Natural killer cell treated with Interleukin-12 subunit alpha and Interleukin-12 subunit beta and Interleukin-15 and Interleukin-18, amount 100 ng/mL, for 72 hours (primary cell): Measurements from ENCODE around the gene CACNA2D3. TPM values are rescaled to one million over a fixed set of nuclear protein-coding genes. Genes with fewer than 3 reads are reported as not detected.

Experiments used
- ATAC-seq, 2 donors: fragments of 150-1000 bp; cut with Tn5 transposase in 1 of 2; sonication (Bioruptor Pico), chemical (Tn5 transposase) in 1 of 2; 2 replicates each; pipeline ENCODE4 v1.10.0; 2021
- DNase-seq: peaks from one replicate; pipeline ENCODE4 v3.0.0; 2022; ENCODE audit warnings: low spot score
- H3K27ac Mint-ChIP-seq, 2 donors: 1 replicate in 1 of 2; 2 replicates in 1 of 2; pipeline ENCODE4 v1.8.0; 2022; ENCODE audit warnings: mixed read lengths in 2 of 2, mild to moderate bottlenecking in 1 of 2, moderate library complexity in 1 of 2
- H3K27me3 Mint-ChIP-seq, 2 donors: 1 replicate in 1 of 2; 2 replicates in 1 of 2; pipeline ENCODE4 v1.8.0; 2022; ENCODE audit warnings: mixed read lengths in 2 of 2
- H3K36me3 Mint-ChIP-seq: one replicate; pipeline ENCODE4 v1.8.0; 2022; ENCODE audit warnings: mixed read lengths
- H3K4me1 Mint-ChIP-seq, 2 donors: 1 replicate in 1 of 2; 2 replicates in 1 of 2; pipeline ENCODE4 v1.8.0; 2022; ENCODE audit warnings: low read depth in 2 of 2, mixed read lengths in 2 of 2, mild to moderate bottlenecking in 1 of 2
- H3K4me3 Mint-ChIP-seq: one replicate; pipeline ENCODE4 v1.8.0; 2022; ENCODE audit warnings: mixed read lengths
- H3K9me3 Mint-ChIP-seq: 2 replicates; pipeline ENCODE4 v1.8.0; 2022; ENCODE audit warnings: mixed read lengths
- total RNA-seq, 2 donors: library from RNA; stranded (reverse); gene quantifications; one replicate each; pipeline ENCODE4 v1.2.3, GENCODE V29; 2022

CACNA2D3 gene
- total RNA-seq, 2 donors from 2014 or later = not detected

DNA sequence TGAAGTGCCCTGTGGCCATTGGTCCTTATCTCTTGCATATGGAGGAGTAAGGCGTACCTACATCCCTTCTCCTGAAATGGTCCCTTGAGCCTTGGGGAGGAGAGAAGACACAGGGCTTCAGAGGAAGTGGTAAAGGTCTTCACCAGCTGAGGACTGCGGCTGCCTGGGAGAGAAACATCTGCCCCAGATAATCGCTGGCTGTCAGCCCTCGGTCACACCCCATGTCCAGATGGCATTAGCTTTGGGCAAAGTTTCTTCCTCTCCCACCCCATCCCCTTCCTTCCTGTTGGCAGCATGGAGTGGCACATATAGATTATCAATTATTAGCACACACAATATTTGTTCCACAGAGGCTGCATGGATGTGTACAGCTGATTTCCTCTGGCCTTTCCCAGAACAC is 743.9 kb downstream of the CACNA2D3 start:
- H3K27me3 Mint-ChIP-seq = no peaks in the 10 kb centered on the region
- H3K36me3 Mint-ChIP-seq = no peaks in the 10 kb centered on the region
- H3K27ac Mint-ChIP-seq = no peak overlapping the region
- H3K4me1 Mint-ChIP-seq = no peaks in the 10 kb centered on the region
- no peak for ATAC-seq
- peaks cover 2% of the 10 kb centered on the region for H3K9me3 Mint-ChIP-seq
- DNase-seq = no peak
- H3K4me3 Mint-ChIP-seq = no peak overlapping the region

DNA sequence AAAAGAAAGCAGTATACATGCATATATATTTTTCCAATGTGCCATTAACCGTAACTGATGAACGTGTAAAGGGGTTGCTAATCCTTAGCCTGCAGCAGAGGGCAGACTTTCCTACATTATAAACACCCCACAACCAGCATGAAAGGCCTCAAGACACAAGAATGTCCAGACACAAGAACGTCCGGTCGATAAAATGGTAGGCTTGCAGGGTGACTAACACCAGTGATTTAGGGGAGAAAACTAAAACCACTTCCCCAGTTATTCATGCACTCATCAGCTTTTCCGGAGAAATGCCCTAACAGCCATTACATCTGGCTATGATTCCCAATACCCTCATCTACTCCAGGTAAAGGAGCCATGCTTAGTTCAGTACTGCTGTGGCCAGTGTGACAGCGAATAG is 748.1 kb downstream of the CACNA2D3 start:
- peaks cover 8% of the 10 kb centered on the region for H3K9me3 Mint-ChIP-seq
- no peak overlapping the region for H3K4me3 Mint-ChIP-seq
- H3K27ac Mint-ChIP-seq = no peak overlapping the region
- DNase-seq (no peak), ATAC-seq (no peak)
- H3K27me3 Mint-ChIP-seq = no peaks in the 10 kb centered on the region
- no peaks in the 10 kb centered on the region for H3K36me3 Mint-ChIP-seq
- H3K4me1 Mint-ChIP-seq = no peaks in the 10 kb centered on the region

- ATAC-seq (peak in 1 of 2 donors; percentile 24), DNase-seq (no peak)
- no peaks in the 10 kb centered on the region for H3K36me3 Mint-ChIP-seq
- peaks cover 11% of the 10 kb centered on the region for H3K9me3 Mint-ChIP-seq
- no peaks in the 10 kb centered on the region for H3K27me3 Mint-ChIP-seq
- H3K4me3 Mint-ChIP-seq = no peak overlapping the region
- no peak overlapping the region for H3K27ac Mint-ChIP-seq
- no peaks in the 10 kb centered on the region for H3K4me1 Mint-ChIP-seq
Observed at GRCh38 chr3:54871867-54872266, 749.5 kb downstream of the CACNA2D3 start.

GRCh38 chr3:54873059-54874010 is 751.0 kb downstream of the CACNA2D3 start:
- H3K4me3 Mint-ChIP-seq = no peak overlapping the region
- peaks cover 9% of the 10 kb centered on the region for H3K9me3 Mint-ChIP-seq
- H3K27me3 Mint-ChIP-seq = no peaks in the 10 kb centered on the region
- H3K36me3 Mint-ChIP-seq = no peaks in the 10 kb centered on the region
- ATAC-seq (no peak), DNase-seq (no peak)
- H3K27ac Mint-ChIP-seq = no peak overlapping the region
- H3K4me1 Mint-ChIP-seq = no peaks in the 10 kb centered on the region

- ATAC-seq (no peak), DNase-seq (no peak)
- Mint-ChIP-seq H3K4me3 (no peak overlapping the region), H3K27ac (no peak overlapping the region), H3K27me3 (no peaks in the 10 kb centered on the region), H3K36me3 (no peaks in the 10 kb centered on the region), H3K9me3 (peaks cover 9% of the 10 kb centered on the region), H3K4me1 (no peaks in the 10 kb centered on the region)
Observed at GRCh38 chr3:54874816-54875556, 752.6 kb downstream of the CACNA2D3 start.

- Mint-ChIP-seq H3K4me1 (no peaks in the 10 kb centered on the region), H3K9me3 (peaks cover 9% of the 10 kb centered on the region), H3K27me3 (no peaks in the 10 kb centered on the region), H3K27ac (no peak overlapping the region), H3K36me3 (no peaks in the 10 kb centered on the region), H3K4me3 (no peak overlapping the region)
- ATAC-seq = no peak
- DNase-seq = no peak
Observed at GRCh38 chr3:54875596-54876268, 753.4 kb downstream of the CACNA2D3 start.

DNA sequence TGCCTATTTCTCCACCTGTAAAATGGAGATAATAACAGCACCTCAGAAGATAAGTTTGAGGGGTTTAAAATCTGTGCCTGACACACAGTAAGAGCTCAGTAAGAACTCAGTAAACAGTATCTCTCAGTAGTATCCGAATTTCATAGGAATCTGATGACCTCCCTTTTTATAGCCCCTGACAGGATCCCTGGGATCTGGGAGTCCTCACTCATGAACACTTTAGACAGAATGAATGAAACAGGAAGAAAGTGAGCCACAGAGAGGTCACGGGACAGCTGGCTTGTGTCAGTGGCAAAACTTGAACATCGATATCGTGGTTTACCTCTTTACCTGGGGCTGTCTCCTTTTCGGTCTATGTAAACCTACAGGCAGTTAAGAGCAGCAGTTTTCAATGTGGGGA is 754.3 kb downstream of the CACNA2D3 start:
- Mint-ChIP-seq H3K36me3 (no peaks in the 10 kb centered on the region), H3K4me1 (no peaks in the 10 kb centered on the region), H3K9me3 (peaks cover 9% of the 10 kb centered on the region), H3K27me3 (no peaks in the 10 kb centered on the region), H3K27ac (no peak overlapping the region), H3K4me3 (no peak overlapping the region)
- DNase-seq = no peak
- no peak for ATAC-seq

GRCh38 chr3:54877730-54878129 is 755.4 kb downstream of the CACNA2D3 start:
- Mint-ChIP-seq H3K27me3 (no peaks in the 10 kb centered on the region), H3K9me3 (peaks cover 9% of the 10 kb centered on the region), H3K4me3 (no peak overlapping the region), H3K4me1 (no peaks in the 10 kb centered on the region), H3K27ac (no peak overlapping the region), H3K36me3 (no peaks in the 10 kb centered on the region)
- no peak for ATAC-seq
- DNase-seq = no peak

DNA sequence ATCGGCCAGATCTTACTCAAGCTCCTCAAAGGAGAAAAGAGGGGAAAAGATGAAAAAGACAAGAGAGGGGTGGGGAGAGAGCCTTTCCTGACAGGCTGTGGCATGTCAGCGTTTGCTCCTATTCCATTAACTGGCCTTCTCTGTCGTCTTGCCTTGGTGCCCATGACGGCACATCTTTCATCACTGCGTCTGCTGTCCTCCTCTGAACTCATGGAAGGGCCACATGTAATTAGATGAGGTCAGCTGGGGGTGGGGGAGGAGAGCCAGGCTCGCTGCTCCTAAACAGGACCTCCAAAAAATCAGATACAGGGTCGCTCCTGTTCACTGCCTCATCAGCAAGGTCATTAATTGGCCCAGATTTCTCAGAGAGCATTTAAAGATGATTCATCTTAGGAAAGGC is 755.8 kb downstream of the CACNA2D3 start:
- Mint-ChIP-seq H3K36me3 (no peaks in the 10 kb centered on the region), H3K27me3 (no peaks in the 10 kb centered on the region), H3K9me3 (peaks cover 9% of the 10 kb centered on the region), H3K27ac (no peak overlapping the region), H3K4me3 (no peak overlapping the region), H3K4me1 (no peaks in the 10 kb centered on the region)
- ATAC-seq (no peak), DNase-seq (no peak)

GRCh38 chr3:54882129-54882833 is 759.9 kb downstream of the CACNA2D3 start:
- Mint-ChIP-seq H3K27ac (no peak overlapping the region), H3K4me1 (no peaks in the 10 kb centered on the region), H3K36me3 (no peaks in the 10 kb centered on the region), H3K27me3 (no peaks in the 10 kb centered on the region), H3K4me3 (no peak overlapping the region), H3K9me3 (no peaks in the 10 kb centered on the region)
- DNase-seq = no peak
- no peak for ATAC-seq

DNA sequence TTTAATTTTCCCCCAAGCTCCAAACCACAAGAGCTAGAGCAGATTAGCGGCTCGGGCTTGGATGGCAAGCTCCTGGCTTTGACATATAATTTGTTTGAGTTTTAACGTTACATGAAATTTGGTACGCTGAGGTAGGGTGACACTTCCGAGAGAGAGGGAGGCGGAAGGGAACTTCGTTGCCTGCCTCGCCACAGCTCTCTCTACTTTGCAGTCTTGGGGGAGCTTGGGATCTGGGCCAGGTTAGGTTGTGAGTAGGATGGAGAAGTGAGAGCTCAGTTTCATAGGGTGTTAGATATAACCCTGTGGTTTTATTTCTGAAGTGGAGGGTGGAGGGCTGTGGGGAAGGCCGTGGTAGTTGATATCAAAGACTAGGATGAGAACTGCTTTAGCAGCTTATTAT is 765.8 kb downstream of the CACNA2D3 start:
- no peaks in the 10 kb centered on the region for H3K36me3 Mint-ChIP-seq
- H3K27me3 Mint-ChIP-seq = no peaks in the 10 kb centered on the region
- H3K4me3 Mint-ChIP-seq = no peak overlapping the region
- DNase-seq = no peak
- H3K27ac Mint-ChIP-seq = no peak overlapping the region
- H3K4me1 Mint-ChIP-seq = no peaks in the 10 kb centered on the region
- peaks cover 5% of the 10 kb centered on the region for H3K9me3 Mint-ChIP-seq
- ATAC-seq = no peak

DNA sequence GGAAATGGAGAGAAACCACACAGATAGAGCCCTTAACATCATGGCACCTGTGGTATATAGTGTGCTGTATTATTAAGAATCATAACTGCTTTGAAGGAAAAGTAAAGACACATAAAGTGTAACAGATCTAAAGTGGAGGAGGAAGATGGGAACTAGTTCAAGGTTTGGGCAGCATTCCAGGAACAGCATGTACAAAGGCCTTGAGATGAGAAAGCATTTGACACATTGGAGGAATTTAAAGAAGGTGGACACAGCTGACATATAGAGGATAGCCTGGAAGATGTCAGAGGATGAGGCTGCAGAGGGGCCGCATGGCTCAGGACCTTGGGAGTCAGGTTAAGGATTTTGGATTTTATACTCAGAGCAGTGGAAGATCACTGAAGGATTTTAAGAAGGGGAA is 766.5 kb downstream of the CACNA2D3 start:
- ATAC-seq (no peak), DNase-seq (no peak)
- H3K4me1 Mint-ChIP-seq = no peaks in the 10 kb centered on the region

GRCh38 chr3:54889731-54890130 is 767.4 kb downstream of the CACNA2D3 start:
- H3K27me3 Mint-ChIP-seq = no peaks in the 10 kb centered on the region
- H3K9me3 Mint-ChIP-seq = peaks cover 5% of the 10 kb centered on the region
- ATAC-seq = no peak
- no peak overlapping the region for H3K27ac Mint-ChIP-seq
- H3K4me1 Mint-ChIP-seq = no peaks in the 10 kb centered on the region
- H3K4me3 Mint-ChIP-seq = no peak overlapping the region
- DNase-seq = no peak
- no peaks in the 10 kb centered on the region for H3K36me3 Mint-ChIP-seq

More for the DNA sequence above, 766.5 kb downstream of the CACNA2D3 start:
- no peak overlapping the region for H3K27ac Mint-ChIP-seq
- no peaks in the 10 kb centered on the region for H3K27me3 Mint-ChIP-seq
- no peaks in the 10 kb centered on the region for H3K36me3 Mint-ChIP-seq
- H3K4me3 Mint-ChIP-seq = no peak overlapping the region
- peaks cover 5% of the 10 kb centered on the region for H3K9me3 Mint-ChIP-seq
